HT1080 (cell line): Measurements from ENCODE around the gene RAN. TPM values are rescaled to one million over a fixed set of nuclear protein-coding genes. Genes with fewer than 3 reads are reported as not detected.

Source experiments
- small RNA-seq: library from RNA; depleted of rRNA; stranded (forward); fragments of <200 nt; gene quantifications from one replicate; pipeline ENCODE3, GENCODE V24; 2014
- total RNA-seq: library from RNA; depleted of rRNA; stranded (reverse); fragments of >200 nt; shearing (Covaris generic); gene quantifications from 2 replicates; pipeline ENCODE4 v1.2.3, GENCODE V29; 2014; rRNA removed

RAN gene
- total RNA-seq, 1 experiment from 2014 or later = 1,818 TPM

Small RNA genes lying within 50 kb of the gene (small RNA-seq; reads per million reads assigned to genes)
- not detected for gene RF00019
- gene RNU6-1077P = not detected

Other genes starting within 250 kb of the RAN start
- gene RIMBP2, start 155.8 kb upstream of the RAN start, total RNA-seq = 0.07 TPM in 1 of 2 replicates, not detected in the other
- gene STX2, start 32.8 kb upstream of the RAN start, total RNA-seq = 13.7 and 19.7 TPM in 2 replicates
- gene ADGRD1, start 81.8 kb downstream of the RAN start, total RNA-seq = 0.03 TPM in 1 of 2 replicates, not detected in the other